Liver (tissue), 2 donors: ENCODE measurements around the gene OBP2B.

Experiments
- CTCF ChIP-seq: fragments of 150-350 bp; IDR thresholded peaks from 2 replicates; pipeline ENCODE4 v1.5.1; 2017; ENCODE audit warnings: improper control_type of control experiment, low read depth, low read length; ENCODE audit not compliant: missing input control
- YY1 ChIP-seq: IDR thresholded peaks from 2 replicates; pipeline ENCODE4 v1.6.1; 2016; ENCODE audit warnings: antibody characterized with exemption, mild to moderate bottlenecking
- donor health status: healthy.

- TF ChIP-seq CTCF, result no peak
- TF ChIP-seq YY1, result no peak
Measured at GRCh38 chr9:133167096-133167730, 41.8 kb downstream of the OBP2B start.
